Lung (tissue), 12 donors: Measurements from ENCODE around the gene CLASP1. TPM values are rescaled to one million over a fixed set of nuclear protein-coding genes. Genes with fewer than 3 reads are reported as not detected.

Experiments
- ATAC-seq: fragments of 200-7000 bp; cut with Tn5 transposase; one replicate; pipeline ENCODE4 v1.9.1; 2020; ENCODE audit warnings: moderate number of reproducible peaks; ENCODE audit not compliant: insufficient read depth, low FRiP score
- DNase-seq, 3 donors: peaks; one replicate each; pipeline ENCODE4 v3.0.0-alpha.2; 2013 to 2017
- H3K27ac ChIP-seq, 2 donors: one replicate each; pipeline ENCODE4 v1.5.1; 2013; ENCODE audit warnings: mild to moderate bottlenecking in 2 of 2, moderate library complexity in 2 of 2, control low read depth in 1 of 2, inconsistent platforms in 1 of 2, low read depth in 1 of 2, low read length in 1 of 2
- H3K27me3 ChIP-seq, 3 donors: one replicate each; pipeline ENCODE4 v1.5.1; 2013; ENCODE audit warnings: low read length in 2 of 3; ENCODE audit not compliant: control insufficient read depth in 3 of 3, insufficient read depth in 3 of 3
- H3K36me3 ChIP-seq, 4 donors: one replicate each; pipeline ENCODE4 v1.5.1; 2013; ENCODE audit warnings: low read length in 4 of 4, mild to moderate bottlenecking in 1 of 4, moderate library complexity in 1 of 4; ENCODE audit not compliant: control insufficient read depth in 4 of 4, insufficient read depth in 4 of 4
- H3K4me1 ChIP-seq, 5 donors: one replicate each; pipeline ENCODE4 v1.5.1; 2013; ENCODE audit warnings: low read length in 5 of 5, mild to moderate bottlenecking in 2 of 5, moderate library complexity in 1 of 5; ENCODE audit not compliant: control insufficient read depth in 5 of 5, insufficient read depth in 5 of 5
- H3K4me3 ChIP-seq: one replicate; pipeline ENCODE4 v1.5.1; 2013; ENCODE audit warnings: mild to moderate bottlenecking, control low read depth, moderate library complexity
- H3K9ac ChIP-seq, 2 donors: one replicate each; pipeline ENCODE4 v1.5.1; 2013; ENCODE audit warnings: low read length in 2 of 2, control low read depth in 1 of 2; ENCODE audit not compliant: insufficient read depth in 1 of 2
- H3K9me3 ChIP-seq, 4 donors: one replicate each; pipeline ENCODE4 v1.5.1; 2013; ENCODE audit warnings: low read length in 3 of 4, mild to moderate bottlenecking in 1 of 4, moderate library complexity in 1 of 4; ENCODE audit not compliant: control insufficient read depth in 4 of 4, insufficient read depth in 3 of 4
- CTCF ChIP-seq: IDR thresholded peaks from 2 replicates; pipeline ENCODE4 v1.5.1; 2012; ENCODE audit warnings: mild to moderate bottlenecking; ENCODE audit errors: control extremely low read depth, extremely low read depth
- WGBS, 2 donors: extraction: QIAGEN DNeasy Blood & Tissue Kit; methylation state at CpG; one replicate each; pipeline ENCODE4 v1.1.7; 2013; 5-methylcytosine and 5-hydroxymethylcytosine counted together
- polyA plus RNA-seq, 2 donors: library from polyadenylated mRNA; stranded (reverse); fragments of 200-250 nt; gene quantifications; one replicate each; pipeline ENCODE4 v1.2.1, GENCODE V29; 2013
- total RNA-seq, 2 donors: library from RNA; depleted of rRNA in 1 of 2; stranded (reverse); fragments of >200 nt in 1 of 2; gene quantifications; one replicate each; pipeline ENCODE4 v1.2.1, GENCODE V29; 2014 to 2021
- donor health status: control.
- donor health status: control.
- donor health status: Bipolar disorder and iron deficiency.
- donor health status: healthy.
- donor health status: DM: yes; HTN: yes; CAD: no.

Gene CLASP1
- total and polyA plus RNA-seq, 4 donors = 7.4 to 128 (median 30.6) TPM

- Histone ChIP-seq H3K27me3 (no peaks in the 10 kb centered on the region), H3K27ac (no peak overlapping the region), H3K9ac (no peak overlapping the region), H3K4me1 (peaks cover 0 to 8% (median 0%) of the 10 kb centered on the region in 5 donors), H3K9me3 (no peaks in the 10 kb centered on the region), H3K36me3 (peaks cover 6 to 35% (median 24%) of the 10 kb centered on the region in 4 donors), H3K4me3 (no peak overlapping the region)
- DNase-seq = no peak
- ATAC-seq = no peak
- TF ChIP-seq CTCF = no peak
- 94% methylated on average over 2 of the region's 2 CpGs for WGBS, 2 donors
These were observed 147.7 kb downstream of the CLASP1 start for GRCh38 chr2:121501554-121501953.

- H3K27me3 ChIP-seq = no peaks in the 10 kb centered on the region
- H3K9ac ChIP-seq = no peak overlapping the region
- no peak for ATAC-seq
- H3K4me1 ChIP-seq = peaks cover 0 to 3% (median 0%) of the 10 kb centered on the region in 5 donors
- peak in 1 of 3 donors; percentile 16 for DNase-seq
- 86 to 92% methylated on average over 1 of the region's 1 CpG for WGBS, 2 donors
- no peak for TF ChIP-seq CTCF
- peak overlapping the region in 1 of 2 donors; percentile 23 for H3K27ac ChIP-seq
- H3K9me3 ChIP-seq = no peaks in the 10 kb centered on the region
- no peak overlapping the region for H3K4me3 ChIP-seq
- peaks cover 6 to 37% (median 23%) of the 10 kb centered on the region in 4 donors for H3K36me3 ChIP-seq
These were observed 148.2 kb downstream of the CLASP1 start for GRCh38 chr2:121501031-121501430.

- no peak for TF ChIP-seq CTCF
- H3K4me1 ChIP-seq = no peaks in the 10 kb centered on the region
- 94% methylated on average over 1 of the region's 1 CpG for WGBS, 2 donors
- H3K9me3 ChIP-seq = no peaks in the 10 kb centered on the region
- H3K4me3 ChIP-seq = no peak overlapping the region
- H3K9ac ChIP-seq = no peak overlapping the region
- DNase-seq (no peak), ATAC-seq (no peak)
- no peaks in the 10 kb centered on the region for H3K27me3 ChIP-seq
- peaks cover 5 to 33% (median 23%) of the 10 kb centered on the region in 4 donors for H3K36me3 ChIP-seq
- H3K27ac ChIP-seq = no peak overlapping the region
These were observed 150.5 kb downstream of the CLASP1 start for GRCh38 chr2:121498731-121499130.

- DNase-seq (no peak), ATAC-seq (no peak)
- Histone ChIP-seq H3K27ac (no peak overlapping the region), H3K4me3 (no peak overlapping the region), H3K9ac (no peak overlapping the region), H3K36me3 (peaks cover 0 to 6% (median 0%) of the 10 kb centered on the region in 4 donors), H3K4me1 (peaks cover 0 to 10% (median 6%) of the 10 kb centered on the region in 5 donors), H3K27me3 (no peaks in the 10 kb centered on the region), H3K9me3 (no peaks in the 10 kb centered on the region)
- WGBS, 2 donors = 67 to 72% methylated on average over 3 of the region's 3 CpGs
- no peak for TF ChIP-seq CTCF
These were observed 156.9 kb downstream of the CLASP1 start for GRCh38 chr2:121492409-121492808.
